Natural killer cell (primary cell): ENCODE data around the gene ITGAV. TPM values are rescaled to one million over a fixed set of nuclear protein-coding genes. Genes with fewer than 3 reads are reported as not detected.

Experiments used
- ATAC-seq, 3 donors: fragments of 150-1000 bp in 2 of 3; fragments of 200-7000 bp in 1 of 3; cut with Tn5 transposase; 1 replicate in 1 of 3; 2 replicates in 2 of 3; pipeline ENCODE4 v1.10.0; 2021; ENCODE audit warnings: mild to moderate bottlenecking in 2 of 3, moderate library complexity in 2 of 3
- DNase-seq, 2 donors: peaks; one replicate each; pipeline versions ENCODE4 v3.0.0 to v3.0.0-alpha.2; 2013 to 2021; ENCODE audit warnings: mixed read lengths in 1 of 2
- H3K27ac ChIP-seq: one replicate; pipeline ENCODE4 v1.5.1; 2013; ENCODE audit warnings: mild to moderate bottlenecking, low read length
- H3K27me3 ChIP-seq: one replicate; pipeline ENCODE4 v1.6.1; 2013; ENCODE audit warnings: low read length; ENCODE audit not compliant: control insufficient read depth, insufficient read depth
- H3K36me3 ChIP-seq: one replicate; pipeline ENCODE4 v1.6.1; 2013; ENCODE audit warnings: low read length; ENCODE audit not compliant: control insufficient read depth, insufficient read depth
- H3K4me1 ChIP-seq: one replicate; pipeline ENCODE4 v1.6.1; 2013; ENCODE audit warnings: low read length; ENCODE audit not compliant: control insufficient read depth, insufficient read depth
- H3K4me3 ChIP-seq: one replicate; pipeline ENCODE4 v1.5.1; 2013; ENCODE audit warnings: low read length
- H3K9me3 ChIP-seq: one replicate; pipeline ENCODE4 v1.6.1; 2013; ENCODE audit warnings: low read length; ENCODE audit not compliant: control insufficient read depth, insufficient read depth
- H3K27ac Mint-ChIP-seq, 2 donors: one replicate each; pipeline ENCODE4 v1.8.0; 2022; ENCODE audit warnings: mild to moderate bottlenecking in 2 of 2, mixed read lengths in 2 of 2, moderate library complexity in 1 of 2
- H3K27me3 Mint-ChIP-seq, 2 donors: one replicate each; pipeline ENCODE4 v1.8.0; 2022; ENCODE audit warnings: low read depth in 2 of 2, mixed read lengths in 2 of 2
- H3K36me3 Mint-ChIP-seq: one replicate; pipeline ENCODE4 v1.8.0; 2022; ENCODE audit warnings: mixed read lengths
- H3K4me1 Mint-ChIP-seq, 2 donors: one replicate each; pipeline ENCODE4 v1.8.0; 2022; ENCODE audit warnings: mixed read lengths in 2 of 2
- H3K4me3 Mint-ChIP-seq: one replicate; pipeline ENCODE4 v1.8.0; 2022; ENCODE audit warnings: mild to moderate bottlenecking, moderate library complexity, mixed read lengths
- H3K9me3 Mint-ChIP-seq, 2 donors: one replicate each; pipeline ENCODE4 v1.8.0; 2022; ENCODE audit warnings: mixed read lengths in 2 of 2
- WGBS: methylation state at CpG from one replicate; pipeline ENCODE4 v1.1.7; 2013; ENCODE audit warnings: missing lambda C conversion rate; ENCODE audit not compliant: insufficient coverage; 5-methylcytosine and 5-hydroxymethylcytosine counted together
- intact Hi-C: fragments of 100-400 bp; cut with micrococcal nuclease; formaldehyde crosslinking; loops from one replicate; pipeline ENCODE4 v1.14.2; 2022
- total RNA-seq, 4 donors: library from RNA; stranded (reverse); fragments of 120-200 nt in 1 of 4; gene quantifications; one replicate each; pipeline versions ENCODE4 v1.2.3 to v1.2.4, GENCODE V29; 2013 to 2022
- TF ChIP-seq, protein P1 (sequence below): fragments of 200-600 bp; IDR thresholded peaks from one replicate; pipeline ENCODE4 v1.8.0; 2022; ENCODE audit warnings: antibody characterized with exemption

The ITGAV gene
- total RNA-seq, 3 donors from 2014 or later (not counting 1 experiment from before 2014, with no cell fraction given), result 10.7 to 14.7 (median 12.0) TPM

DNA sequence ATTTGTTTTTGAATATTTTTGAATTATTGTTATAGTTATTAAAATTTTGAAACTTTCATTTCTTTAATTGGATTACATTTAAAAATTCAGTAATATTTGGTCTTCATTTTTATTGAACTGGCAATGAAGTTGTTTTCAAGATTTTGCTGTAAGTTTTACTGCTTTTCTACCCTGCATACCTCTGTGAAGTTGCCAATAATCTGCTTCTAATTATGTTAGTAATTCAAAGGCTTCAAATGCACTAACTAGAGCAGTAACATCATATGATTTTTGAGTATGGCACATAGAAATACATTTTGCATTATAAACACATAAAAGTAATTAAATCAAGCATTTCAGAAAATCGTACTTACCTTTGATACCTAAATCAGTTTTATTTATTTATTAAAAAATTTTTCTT, 63.7 kb downstream of the ITGAV start:
- ATAC-seq (no peak), DNase-seq (no peak)
- Histone ChIP-seq H3K27me3 (no peaks in the 10 kb centered on the region), H3K4me3 (no peak overlapping the region), H3K27ac (no peak overlapping the region), H3K4me1 (no peaks in the 10 kb centered on the region), H3K9me3 (no peaks in the 10 kb centered on the region), H3K36me3 (peaks cover 17% of the 10 kb centered on the region)
- Mint-ChIP-seq H3K9me3 (no peaks in the 10 kb centered on the region), H3K27me3 (no peaks in the 10 kb centered on the region), H3K36me3 (peaks cover 12% of the 10 kb centered on the region), H3K4me3 (no peak overlapping the region), H3K4me1 (no peaks in the 10 kb centered on the region), H3K27ac (no peak overlapping the region)
- intact Hi-C loops, result no loop called here
- no CpG with 5 or more reads among the region's 1 CpG for WGBS
- TF ChIP-seq, protein P1, sequence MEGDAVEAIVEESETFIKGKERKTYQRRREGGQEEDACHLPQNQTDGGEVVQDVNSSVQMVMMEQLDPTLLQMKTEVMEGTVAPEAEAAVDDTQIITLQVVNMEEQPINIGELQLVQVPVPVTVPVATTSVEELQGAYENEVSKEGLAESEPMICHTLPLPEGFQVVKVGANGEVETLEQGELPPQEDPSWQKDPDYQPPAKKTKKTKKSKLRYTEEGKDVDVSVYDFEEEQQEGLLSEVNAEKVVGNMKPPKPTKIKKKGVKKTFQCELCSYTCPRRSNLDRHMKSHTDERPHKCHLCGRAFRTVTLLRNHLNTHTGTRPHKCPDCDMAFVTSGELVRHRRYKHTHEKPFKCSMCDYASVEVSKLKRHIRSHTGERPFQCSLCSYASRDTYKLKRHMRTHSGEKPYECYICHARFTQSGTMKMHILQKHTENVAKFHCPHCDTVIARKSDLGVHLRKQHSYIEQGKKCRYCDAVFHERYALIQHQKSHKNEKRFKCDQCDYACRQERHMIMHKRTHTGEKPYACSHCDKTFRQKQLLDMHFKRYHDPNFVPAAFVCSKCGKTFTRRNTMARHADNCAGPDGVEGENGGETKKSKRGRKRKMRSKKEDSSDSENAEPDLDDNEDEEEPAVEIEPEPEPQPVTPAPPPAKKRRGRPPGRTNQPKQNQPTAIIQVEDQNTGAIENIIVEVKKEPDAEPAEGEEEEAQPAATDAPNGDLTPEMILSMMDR, result no peak

DNA sequence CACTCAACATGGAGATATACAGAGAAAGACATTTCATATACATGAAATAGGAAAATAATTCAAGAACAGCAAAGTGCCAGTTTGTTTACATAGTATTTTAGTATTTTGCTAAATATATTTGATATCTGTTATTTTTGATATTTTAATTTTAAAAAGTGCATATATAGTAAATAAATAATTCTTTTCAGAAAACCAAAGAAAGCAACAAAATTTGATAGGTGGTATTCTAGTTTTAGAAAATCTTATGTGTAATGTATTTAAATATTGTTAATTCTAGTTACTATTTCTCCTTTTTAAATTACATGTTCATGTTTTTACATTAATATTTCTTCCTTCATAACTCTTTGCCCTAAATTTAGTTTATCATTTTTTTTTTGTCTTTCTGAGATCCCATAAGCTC, 69.5 kb downstream of the ITGAV start:
- intact Hi-C loops, result no loop called here
- TF ChIP-seq, protein P1, result no peak
- H3K9me3 ChIP-seq, result no peaks in the 10 kb centered on the region
- H3K4me1 Mint-ChIP-seq, result no peaks in the 10 kb centered on the region
- peaks cover 21% of the 10 kb centered on the region for H3K36me3 ChIP-seq
- DNase-seq, result no peak
- H3K27me3 ChIP-seq, result no peaks in the 10 kb centered on the region
- no peak overlapping the region for H3K4me3 Mint-ChIP-seq
- no peak overlapping the region for H3K27ac Mint-ChIP-seq
- H3K36me3 Mint-ChIP-seq, result peaks cover 23% of the 10 kb centered on the region
- H3K4me1 ChIP-seq, result no peaks in the 10 kb centered on the region
- H3K9me3 Mint-ChIP-seq, result no peaks in the 10 kb centered on the region
- H3K27ac ChIP-seq, result no peak overlapping the region
- ATAC-seq, result no peak
- no peaks in the 10 kb centered on the region for H3K27me3 Mint-ChIP-seq
- H3K4me3 ChIP-seq, result no peak overlapping the region

GRCh38 chr2:186664385-186665043, 74.7 kb downstream of the ITGAV start:
- Histone ChIP-seq H3K9me3 (no peaks in the 10 kb centered on the region), H3K27me3 (no peaks in the 10 kb centered on the region), H3K27ac (no peak overlapping the region), H3K4me1 (no peaks in the 10 kb centered on the region), H3K36me3 (peaks cover 29% of the 10 kb centered on the region), H3K4me3 (no peak overlapping the region)
- H3K4me3 Mint-ChIP-seq, result no peak overlapping the region
- H3K27me3 Mint-ChIP-seq, result no peaks in the 10 kb centered on the region
- intact Hi-C loops, result no loop called here
- TF ChIP-seq, protein P1, result no peak
- no peak overlapping the region for H3K27ac Mint-ChIP-seq
- no peak for ATAC-seq
- 99% methylated on average over 5 of the region's 5 CpGs for WGBS
- no peak for DNase-seq
- no peaks in the 10 kb centered on the region for H3K9me3 Mint-ChIP-seq
- no peaks in the 10 kb centered on the region for H3K4me1 Mint-ChIP-seq
- peaks cover 11% of the 10 kb centered on the region for H3K36me3 Mint-ChIP-seq

DNA sequence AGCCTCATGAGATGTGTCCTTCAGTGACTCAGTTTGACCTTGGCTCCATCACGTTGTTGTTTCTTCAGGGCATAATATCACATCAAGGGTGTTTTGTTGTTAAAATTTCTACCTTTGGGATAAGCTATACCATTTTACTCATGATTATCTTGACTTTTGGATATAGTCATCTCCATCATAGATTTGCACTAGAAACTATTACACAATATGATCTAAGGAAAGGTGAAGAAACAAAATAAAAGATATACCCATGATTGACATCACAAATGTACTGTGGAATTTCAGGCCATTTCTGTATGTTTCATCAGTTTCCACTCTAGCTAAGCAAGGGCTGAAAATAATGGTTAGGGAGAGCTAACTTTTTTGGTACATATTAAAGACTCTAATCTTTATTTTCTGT, 79.3 kb downstream of the ITGAV start:
- H3K9me3 ChIP-seq, result no peaks in the 10 kb centered on the region
- Mint-ChIP-seq H3K4me1 (no peaks in the 10 kb centered on the region), H3K27ac (no peak overlapping the region), H3K36me3 (peaks cover 38% of the 10 kb centered on the region), H3K27me3 (no peaks in the 10 kb centered on the region), H3K4me3 (no peak overlapping the region), H3K9me3 (no peaks in the 10 kb centered on the region)
- ATAC-seq (no peak), DNase-seq (no peak)
- 86% methylated on average over 1 of the region's 1 CpG for WGBS
- H3K4me3 ChIP-seq, result no peak overlapping the region
- H3K27ac ChIP-seq, result no peak overlapping the region
- no peaks in the 10 kb centered on the region for H3K27me3 ChIP-seq
- H3K36me3 ChIP-seq, result peaks cover 57% of the 10 kb centered on the region
- intact Hi-C loops, result no loop called here
- no peaks in the 10 kb centered on the region for H3K4me1 ChIP-seq
- TF ChIP-seq, protein P1, result no peak
